IMR-90 (cell line): Measurements from ENCODE around the gene TTC28. TPM values are rescaled to one million over a fixed set of nuclear protein-coding genes. Genes with fewer than 3 reads are reported as not detected.

Experiments
- ATAC-seq: fragments of 200-7000 bp; cut with Tn5 transposase; 2 replicates; pipeline ENCODE4 v1.9.1; 2020; ENCODE audit warnings: low read depth, mild to moderate bottlenecking, moderate library complexity
- BruUV-seq: library from RNA; stranded (reverse); fragments of 400-500 nt; replicated peaks from 2 replicates; lab custom pipeline; 2021; lab: Mats Ljungman, UMichigan
- CTCF ChIA-PET: fragments of 300-600 bp; formaldehyde crosslinking; extraction: SDS; loops from one replicate; lab custom pipeline; 2021; ENCODE audit warnings: antibody characterized with exemption; lab: Yijun Ruan, JAX
- POLR2A ChIA-PET: fragments of 300-600 bp; sonication (Branson Sonifier 250); formaldehyde crosslinking; loops from one replicate; lab custom pipeline; 2022; ENCODE audit warnings: antibody characterized with exemption; ENCODE audit not compliant: unreplicated experiment; lab: Charles Lee
- DNase-seq: peaks from one replicate; pipeline ENCODE4 v3.0.0; 2013
- H2AFZ ChIP-seq: replicated peaks from 2 replicates; pipeline ENCODE3; 2013; ENCODE audit warnings: low read length, mild to moderate bottlenecking; ENCODE audit not compliant: poor library complexity
- H2AK5ac ChIP-seq: 2 replicates; pipeline ENCODE4 v1.6.1; 2013; ENCODE audit warnings: low read depth, low read length, inconsistent platforms
- H2AK9ac ChIP-seq: replicated peaks from 2 replicates; pipeline ENCODE3; 2013; ENCODE audit warnings: mild to moderate bottlenecking, low read depth, low read length, moderate library complexity; ENCODE audit not compliant: poor library complexity
- H2BK120ac ChIP-seq: 2 replicates; pipeline ENCODE4 v1.6.1; 2013; ENCODE audit warnings: low read depth, low read length, inconsistent platforms
- H2BK15ac ChIP-seq: 3 replicates; pipeline ENCODE4 v1.6.1; 2013; ENCODE audit warnings: low read depth, low read length, inconsistent platforms
- H2BK20ac ChIP-seq: 2 replicates; pipeline ENCODE4 v1.6.1; 2013; ENCODE audit warnings: low read depth, mild to moderate bottlenecking, inconsistent platforms, low read length, moderate library complexity
- H2BK5ac ChIP-seq: 2 replicates; pipeline ENCODE4 v1.6.1; 2013; ENCODE audit warnings: mild to moderate bottlenecking, low read depth, low read length, inconsistent platforms; ENCODE audit not compliant: poor library complexity, severe bottlenecking
- H3K14ac ChIP-seq: replicated peaks from 2 replicates; pipeline ENCODE4 v1.6.1; 2013; ENCODE audit warnings: low read depth, low read length, inconsistent platforms
- H3K18ac ChIP-seq: 2 replicates; pipeline ENCODE4 v1.6.1; 2013; ENCODE audit warnings: low read depth, low read length, control low read depth
- H3K23ac ChIP-seq: 2 replicates; pipeline ENCODE4 v1.6.1; 2013; ENCODE audit warnings: low read depth, low read length, inconsistent platforms
- H3K27ac ChIP-seq: 2 replicates; pipeline ENCODE4 v1.5.1; 2013; ENCODE audit warnings: mild to moderate bottlenecking, control low read depth, low read length; ENCODE audit not compliant: insufficient read depth
- H3K27me3 ChIP-seq: 2 replicates; pipeline ENCODE4 v1.6.1; 2013; ENCODE audit warnings: low read length; ENCODE audit not compliant: control insufficient read depth, insufficient read depth
- H3K36me3 ChIP-seq: 2 replicates; pipeline ENCODE4 v1.6.1; 2013; ENCODE audit warnings: low read length, mixed read lengths; ENCODE audit not compliant: control insufficient read depth, insufficient read depth
- H3K4ac ChIP-seq: 2 replicates; pipeline ENCODE4 v1.6.1; 2013; ENCODE audit warnings: low read depth, low read length, inconsistent platforms
- H3K4me1 ChIP-seq: 2 replicates; pipeline ENCODE4 v1.6.1; 2013; ENCODE audit warnings: low read length, mixed read lengths; ENCODE audit not compliant: control insufficient read depth, insufficient read depth
- H3K4me2 ChIP-seq: 2 replicates; pipeline ENCODE4 v1.6.1; 2013; ENCODE audit warnings: low read depth, mild to moderate bottlenecking, control low read depth, low read length, moderate library complexity
- H3K4me3 ChIP-seq: 2 replicates; pipeline ENCODE4 v1.5.1; 2013; ENCODE audit warnings: low read depth, mild to moderate bottlenecking, control low read depth, low read length, moderate library complexity; ENCODE audit not compliant: insufficient read depth
- H3K56ac ChIP-seq: 2 replicates; pipeline ENCODE4 v1.6.1; 2013; ENCODE audit warnings: low read length, inconsistent platforms; ENCODE audit not compliant: insufficient read depth; ENCODE audit errors: extremely low read depth
- H3K79me1 ChIP-seq, 2 experiments: 2 replicates each; pipeline ENCODE4 v1.6.1; 2013; ENCODE audit warnings: low read length in 2 of 2, inconsistent platforms in 1 of 2, low read depth in 1 of 2
- H3K9ac ChIP-seq: 2 replicates; pipeline ENCODE4 v1.6.1; 2013; ENCODE audit warnings: low read depth, low read length, control low read depth
- H3K9me1 ChIP-seq: 2 replicates; pipeline ENCODE4 v1.6.1; 2013; ENCODE audit warnings: low read length, inconsistent platforms; ENCODE audit not compliant: insufficient read depth
- H3K9me3 ChIP-seq: 2 replicates; pipeline ENCODE4 v1.6.1; 2013; ENCODE audit warnings: low read length; ENCODE audit not compliant: control insufficient read depth, insufficient read depth
- H4K20me1 ChIP-seq: 2 replicates; pipeline ENCODE4 v1.6.1; 2013; ENCODE audit warnings: low read length, inconsistent platforms; ENCODE audit not compliant: insufficient read depth
- H4K5ac ChIP-seq: 2 replicates; pipeline ENCODE4 v1.6.1; 2013; ENCODE audit warnings: mild to moderate bottlenecking, low read depth, low read length, control low read depth
- H4K8ac ChIP-seq, 2 experiments: 2 replicates each; pipeline ENCODE4 v1.6.1; 2013; ENCODE audit warnings: low read depth in 2 of 2, low read length in 2 of 2, control low read depth in 1 of 2, inconsistent platforms in 1 of 2
- H4K91ac ChIP-seq: 2 replicates; pipeline ENCODE4 v1.6.1; 2013; ENCODE audit warnings: low read depth, low read length, inconsistent platforms; ENCODE audit not compliant: insufficient read depth
- CEBPB ChIP-seq: IDR thresholded peaks from 2 replicates; pipeline ENCODE4 v1.6.1; 2012; ENCODE audit warnings: low read depth, low read length, improper control_type of control experiment
- MXI1 ChIP-seq: IDR thresholded peaks from 2 replicates; pipeline ENCODE4 v1.6.1; 2012; ENCODE audit warnings: low read depth, mild to moderate bottlenecking, low read length, moderate library complexity, borderline replicate concordance
- WGBS, 2 experiments: methylation state at CpG; one replicate each; pipeline versions ENCODE4 v1.1.5 to v1.1.7; 2013; ENCODE audit warnings: missing lambda C conversion rate in 2 of 2; ENCODE audit not compliant: insufficient read length in 1 of 2; ENCODE audit errors: extremely low coverage in 2 of 2; 5-methylcytosine and 5-hydroxymethylcytosine counted together
- dilution Hi-C: fragments of 300-500 bp; cut with HindIII; formaldehyde crosslinking; loops from one replicate; pipeline ENCODE4 v1.14.3; 2018; ENCODE audit warnings: low sequenced_read_pairs; ENCODE audit not compliant: unreplicated experiment
- in situ Hi-C: fragments of 300-500 bp; cut with MboI; formaldehyde crosslinking; loops from 3 replicates; pipeline ENCODE4 v1.14.3; 2019; ENCODE audit warnings: low sequenced_read_pairs, inconsistent platforms, mixed read lengths
- intact Hi-C: fragments of 100-400 bp; cut with micrococcal nuclease; formaldehyde crosslinking; loops from 2 replicates; pipeline ENCODE4 v1.10.0; 2022
- polyA plus RNA-seq, 3 experiments: library from polyadenylated mRNA; depleted of rRNA; stranded (reverse); fragments of >200 nt; gene quantifications; 2 replicates each; pipeline ENCODE4 v1.2.3, GENCODE V29; 2012; ENCODE audit warnings: low replicate concordance in 1 of 3
- total RNA-seq: library from RNA; depleted of rRNA; stranded (reverse); fragments of >200 nt; gene quantifications from 2 replicates; pipeline ENCODE4 v1.2.3, GENCODE V29; 2012

TTC28 gene
- total and polyA plus RNA-seq, 2 of the 4 experiments (the other 2 are of a cell fraction) = 5.6 to 13.3 TPM

DNA sequence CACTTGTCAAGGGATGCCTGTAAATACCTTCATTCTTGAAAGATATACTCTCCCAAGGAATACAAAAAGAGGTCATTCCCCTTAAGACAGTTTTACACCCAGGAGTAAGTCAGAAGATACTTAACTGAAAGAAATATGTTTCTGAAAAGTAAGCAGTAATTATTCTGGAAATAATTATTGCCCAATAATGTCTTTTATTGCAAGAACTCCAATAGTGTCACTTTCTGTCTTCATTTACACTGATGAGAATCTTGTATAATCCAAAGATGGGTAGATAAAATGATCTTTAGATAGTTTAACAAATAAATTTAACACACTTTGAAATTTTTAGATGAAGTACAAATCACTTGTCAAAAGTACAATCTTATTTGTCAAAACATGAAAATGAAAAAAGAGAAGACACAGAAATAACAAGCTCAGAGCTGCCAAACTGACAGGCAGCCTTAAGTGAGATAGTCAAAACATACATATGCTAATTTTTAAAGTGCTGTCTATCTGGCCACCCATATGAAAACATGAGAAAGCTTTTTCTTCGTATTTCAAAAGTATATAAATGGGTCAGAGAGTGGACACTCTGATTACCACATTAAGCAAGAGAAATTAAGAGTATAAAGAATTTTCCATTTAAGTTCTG is 225.1 kb downstream of the TTC28 start:
- H3K9ac ChIP-seq = no peak overlapping the region
- intact Hi-C loops (loop anchor here (1.0 kb wide), 1 partner anchor 10 kb away; no protein-coding TSS in a partner anchor), in situ Hi-C loops (no loop called here), dilution Hi-C loops (no loop called here)
- no peak overlapping the region for H3K4ac ChIP-seq
- no peaks in the 10 kb centered on the region for H4K20me1 ChIP-seq
- no peak overlapping the region for H3K23ac ChIP-seq
- no peak overlapping the region for H3K27ac ChIP-seq
- no peak overlapping the region for H3K14ac ChIP-seq
- no peak overlapping the region for H2AFZ ChIP-seq
- no peak overlapping the region for H2BK5ac ChIP-seq
- no peaks in the 10 kb centered on the region for H3K79me1 ChIP-seq
- ChIA-PET POLR2A (interaction anchor here (0.5 kb wide), 1 partner anchor 555 kb away, joined by 5 read pairs; no protein-coding TSS in a partner anchor), CTCF (no interaction called here)
- BruUV-seq = no TSS peak
- H3K9me3 ChIP-seq = no peaks in the 10 kb centered on the region
- H2BK120ac ChIP-seq = no peak overlapping the region
- H3K4me1 ChIP-seq = no peaks in the 10 kb centered on the region
- no peak overlapping the region for H4K91ac ChIP-seq
- no peak overlapping the region for H2BK20ac ChIP-seq
- no peak overlapping the region for H3K18ac ChIP-seq
- H4K5ac ChIP-seq = no peak overlapping the region
- DNase-seq (no peak), ATAC-seq (no peak)
- no peak overlapping the region for H3K4me3 ChIP-seq
- no peak overlapping the region for H3K4me2 ChIP-seq
- no peak overlapping the region for H2AK5ac ChIP-seq
- no peak overlapping the region for H4K8ac ChIP-seq
- no peaks in the 10 kb centered on the region for H3K36me3 ChIP-seq
- H3K27me3 ChIP-seq = no peaks in the 10 kb centered on the region
- H3K9me1 ChIP-seq = no peaks in the 10 kb centered on the region
- H3K56ac ChIP-seq = no peak overlapping the region
- no peak for TF ChIP-seq MXI1
- 0 out of 2 replicates have a peak, but pooled peaks have one; percentile 33 for TF ChIP-seq CEBPB
- no CpG with 5 or more reads among the region's 1 CpG for WGBS, 2 experiments
- H2BK15ac ChIP-seq = no peak overlapping the region
- no peak overlapping the region for H2AK9ac ChIP-seq
